GM19193 (cell line): ENCODE data around the gene DUSP28.

Experiments used
- POLR2A ChIP-seq: IDR thresholded peaks from 4 replicates; pipeline ENCODE4 v1.6.1; 2011; ENCODE audit not compliant: insufficient read depth, insufficient read length; ENCODE audit errors: extremely low read depth

The DUSP28 gene

DNA sequence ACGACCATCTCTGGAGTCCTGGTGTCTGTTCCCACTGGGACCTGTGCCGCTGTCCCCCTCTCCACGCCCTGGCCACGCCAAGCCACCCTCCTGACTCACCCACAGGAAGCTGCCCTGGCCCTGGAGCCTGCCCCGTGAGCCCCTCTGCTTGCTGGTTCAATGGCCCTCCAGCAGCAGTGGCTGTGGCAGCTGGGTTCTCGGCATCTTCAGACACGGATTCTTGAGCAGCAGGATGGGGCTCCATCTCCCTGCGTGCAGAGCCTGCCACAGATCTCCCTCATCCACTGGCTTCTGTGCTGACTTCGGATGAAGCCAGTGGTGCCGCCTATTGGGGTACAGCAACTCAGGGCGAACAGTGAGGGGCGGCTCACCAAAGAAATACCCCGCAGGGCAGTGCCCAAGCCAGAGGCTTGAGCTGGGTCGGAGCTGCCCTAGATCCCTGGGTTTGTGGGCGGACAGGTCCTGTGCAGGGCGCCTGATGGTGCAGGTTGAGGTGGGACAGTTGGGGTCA is 40.3 kb downstream of the DUSP28 start:
- no peak for TF ChIP-seq POLR2A

DNA sequence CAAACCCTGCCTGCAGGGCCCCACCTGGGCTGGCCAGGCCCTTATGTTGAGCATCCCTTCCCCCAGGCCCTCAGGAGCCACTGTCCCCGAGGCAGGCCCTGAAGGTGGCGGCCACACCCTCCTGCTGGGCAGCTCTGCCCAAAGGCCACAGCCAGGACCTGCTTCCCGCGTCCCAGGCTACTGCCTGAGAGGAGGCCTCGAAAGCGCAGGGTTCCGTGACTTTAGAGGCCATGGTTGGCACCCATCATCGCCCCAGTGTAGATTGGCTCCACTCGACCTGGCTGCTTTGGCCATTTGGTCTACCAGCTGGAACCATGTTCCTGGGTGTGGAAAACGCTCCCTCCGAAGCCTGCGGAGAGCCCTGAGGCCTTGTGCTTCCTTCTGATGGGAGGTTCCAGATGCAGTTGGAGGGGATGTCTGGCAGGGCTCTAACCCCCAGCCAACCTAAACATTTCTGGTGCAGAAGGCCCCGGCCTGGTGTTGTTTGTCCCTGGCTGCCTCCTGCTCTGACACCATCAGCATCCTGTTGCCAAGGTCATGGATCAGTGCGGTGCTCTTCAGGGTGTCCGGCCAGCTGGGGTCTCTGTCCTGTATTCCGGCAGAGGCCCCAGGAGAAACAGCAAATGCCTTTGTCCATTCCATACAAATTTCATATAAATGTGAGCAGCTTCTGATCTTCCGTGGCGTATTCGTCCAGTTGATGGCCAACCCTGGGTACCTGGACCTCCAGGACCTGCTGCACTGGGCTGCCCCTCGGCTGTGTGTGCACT is 41.1 kb downstream of the DUSP28 start:
- no peak for TF ChIP-seq POLR2A

DNA sequence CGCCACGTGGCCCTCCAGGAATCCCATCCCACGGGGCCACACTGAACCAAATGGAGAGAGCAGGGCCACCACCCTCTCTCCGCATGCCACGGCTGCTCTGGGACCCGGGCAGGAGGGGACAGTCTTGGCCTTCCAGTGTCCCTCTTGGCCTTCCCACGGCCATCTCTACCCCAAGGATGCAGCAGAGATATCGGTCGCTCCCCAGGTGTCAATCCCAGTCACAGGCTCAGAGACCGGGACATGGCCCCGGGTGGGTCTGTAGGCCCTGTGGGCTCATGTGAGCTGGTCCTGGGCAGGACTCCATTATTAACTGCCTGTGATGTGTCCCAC is 41.6 kb downstream of the DUSP28 start:
- TF ChIP-seq POLR2A, result no peak

DNA sequence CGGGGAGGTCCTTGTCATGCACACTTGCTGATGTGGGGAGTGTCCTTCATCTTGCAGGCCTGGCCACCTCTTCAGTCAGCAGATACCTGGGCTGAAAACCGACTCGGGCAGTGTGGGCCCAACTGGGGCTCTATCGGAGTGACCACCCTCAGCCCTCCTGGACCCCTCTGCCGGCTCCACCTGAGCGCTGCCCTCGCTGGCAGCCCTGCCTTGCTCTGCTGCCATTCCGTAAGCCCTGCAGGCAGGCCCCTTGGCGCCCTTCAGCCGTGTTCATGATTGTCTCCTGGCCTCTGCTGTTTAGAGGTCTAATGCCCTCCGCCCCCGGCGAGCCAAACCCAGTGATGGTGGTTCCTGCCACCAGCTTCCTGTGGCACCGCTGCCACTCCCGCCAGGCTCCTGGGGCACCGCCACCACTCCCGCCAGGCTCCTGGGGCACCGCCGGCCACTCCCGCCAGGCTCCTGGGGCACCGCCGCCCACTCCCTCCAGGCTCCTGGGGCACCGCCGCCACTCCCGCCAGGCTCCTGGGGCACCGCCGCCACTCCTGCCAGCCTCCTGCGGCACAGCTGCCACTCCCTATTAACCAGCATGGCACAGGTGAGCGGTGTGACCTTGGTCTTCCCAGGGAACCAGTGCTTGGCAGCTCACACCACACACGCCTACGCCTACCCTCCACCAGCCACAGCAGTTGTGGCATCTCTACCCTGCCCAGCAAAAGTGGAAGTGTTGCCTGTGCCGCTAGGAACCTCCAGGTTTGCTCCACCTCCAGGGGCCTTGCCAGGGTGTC is 42.3 kb downstream of the DUSP28 start:
- TF ChIP-seq POLR2A, result no peak

DNA sequence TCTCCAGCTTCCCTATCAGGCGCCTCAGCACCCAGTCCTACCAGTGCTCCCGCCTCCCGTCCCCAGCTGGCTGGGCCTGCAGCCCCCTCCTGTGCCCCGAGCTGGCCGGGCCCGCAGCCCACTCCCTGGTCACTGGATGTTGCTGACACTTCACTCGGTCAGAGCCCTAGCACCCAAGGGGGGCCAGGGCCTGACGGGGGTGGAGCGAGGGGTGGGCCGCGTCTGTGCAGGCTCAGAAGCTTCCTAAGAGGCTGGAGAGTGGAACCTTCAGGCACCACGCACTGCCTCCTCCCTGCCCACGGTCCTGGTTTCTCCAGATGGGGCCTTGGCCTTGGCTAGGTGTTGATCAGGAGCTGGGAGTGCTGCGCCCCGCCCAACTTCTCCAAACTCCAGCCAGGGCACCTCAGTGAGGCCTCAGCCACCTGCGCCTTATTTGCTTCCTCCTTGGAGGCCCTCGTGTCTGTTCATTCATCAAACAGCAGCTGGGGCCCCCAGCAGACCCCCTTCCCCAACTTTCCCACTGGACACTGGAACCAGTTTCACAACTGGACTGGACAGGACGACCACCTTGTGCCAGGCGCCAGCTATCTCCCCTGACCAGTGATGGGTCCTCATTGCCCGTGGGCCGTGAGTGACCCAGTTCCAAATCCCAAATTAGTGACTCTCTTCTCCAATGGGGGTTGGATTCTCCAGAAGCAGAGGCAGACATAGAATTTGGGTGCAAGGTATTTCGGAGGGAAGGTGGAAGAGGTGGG is 43.1 kb downstream of the DUSP28 start:
- TF ChIP-seq POLR2A, result no peak

DNA sequence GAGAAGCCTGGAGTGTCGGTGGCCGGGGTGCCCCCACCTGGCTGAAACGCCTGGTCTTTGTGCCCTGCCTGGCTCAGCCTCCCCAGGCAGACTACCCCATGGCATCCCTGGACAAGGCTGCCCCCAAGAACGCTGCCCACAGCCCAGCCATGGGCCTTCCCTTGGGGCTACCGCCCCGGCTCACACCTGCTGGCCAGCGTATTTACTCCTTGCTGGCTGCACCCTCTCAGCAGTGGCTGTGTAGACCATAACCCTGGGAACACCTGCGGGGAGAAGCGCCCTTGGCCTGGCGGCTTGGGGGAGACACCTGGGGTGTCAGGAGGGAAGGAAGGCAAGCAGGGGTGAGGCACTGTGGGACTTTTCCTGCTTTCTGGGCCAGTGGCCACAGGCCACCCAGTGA is 43.7 kb downstream of the DUSP28 start:
- TF ChIP-seq POLR2A, result no peak

DNA sequence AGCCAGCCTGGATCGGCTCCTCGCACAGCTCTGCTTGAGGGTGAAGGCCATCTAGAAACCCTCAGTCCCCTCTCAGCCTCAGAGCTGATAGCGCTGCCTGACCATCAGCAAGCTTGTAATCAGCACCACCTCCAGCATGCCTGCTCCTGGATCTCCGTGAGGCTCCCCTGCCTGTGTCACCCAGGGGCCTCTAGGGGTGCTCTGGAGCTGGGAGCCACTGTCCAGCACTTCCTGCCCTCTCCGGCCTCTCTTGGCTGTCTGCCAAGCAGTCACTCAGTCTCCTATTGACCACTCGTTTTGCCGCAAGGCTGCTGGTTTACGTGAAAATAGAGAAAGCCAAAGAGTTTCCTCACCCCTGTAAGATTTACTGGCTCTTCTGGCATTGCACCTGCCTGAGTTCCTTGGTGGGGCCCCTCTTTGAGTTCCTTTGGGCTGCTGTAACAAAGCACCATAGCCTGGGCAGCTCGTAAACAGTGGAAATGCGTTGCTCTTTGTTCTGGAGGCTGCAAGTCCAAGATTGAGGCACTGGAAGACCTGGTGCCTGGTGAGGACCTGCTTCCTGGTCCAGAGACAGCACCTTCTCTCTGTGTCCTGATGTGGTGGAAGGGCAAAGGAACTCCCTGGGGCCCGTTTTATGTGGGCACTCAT is 44.3 kb downstream of the DUSP28 start:
- TF ChIP-seq POLR2A, result no peak

DNA sequence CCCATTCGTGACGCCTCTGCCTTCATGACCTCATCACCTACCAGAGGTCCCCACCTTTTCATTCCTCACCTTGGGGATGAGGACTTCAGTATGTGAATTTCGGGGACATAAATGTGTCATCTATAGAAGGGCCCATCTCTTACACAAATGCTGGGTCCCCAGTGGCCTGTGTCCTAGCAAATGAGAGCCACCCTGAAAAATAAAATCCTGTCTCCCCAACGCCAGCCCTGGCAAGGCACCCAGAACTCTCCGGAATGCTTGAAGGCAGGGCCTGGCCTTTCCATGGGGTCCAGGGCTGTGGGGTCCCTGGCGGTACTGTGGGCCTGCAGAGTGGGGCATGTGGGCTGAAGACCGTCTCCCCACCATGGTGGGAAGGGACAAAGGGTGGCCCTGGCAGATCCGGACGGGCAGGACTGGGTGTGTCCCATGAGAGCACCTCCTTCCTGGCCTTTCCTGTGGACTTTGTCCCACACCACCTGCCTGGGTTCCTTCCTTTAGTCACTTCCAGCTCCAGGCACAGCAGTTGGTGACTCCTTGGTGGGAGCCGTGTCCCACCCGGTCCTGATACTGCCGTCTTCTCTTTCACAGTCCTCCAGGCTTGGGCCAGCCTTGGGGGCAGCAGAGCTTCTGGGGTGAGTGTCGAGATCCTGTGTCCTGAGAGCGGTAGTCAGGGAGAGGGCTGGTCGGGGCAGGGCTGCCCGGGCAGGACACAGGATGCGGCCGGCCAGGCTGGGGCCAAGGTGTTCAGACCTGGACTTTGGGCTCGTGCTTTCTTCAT is 45.0 kb downstream of the DUSP28 start:
- TF ChIP-seq POLR2A, result no peak

DNA sequence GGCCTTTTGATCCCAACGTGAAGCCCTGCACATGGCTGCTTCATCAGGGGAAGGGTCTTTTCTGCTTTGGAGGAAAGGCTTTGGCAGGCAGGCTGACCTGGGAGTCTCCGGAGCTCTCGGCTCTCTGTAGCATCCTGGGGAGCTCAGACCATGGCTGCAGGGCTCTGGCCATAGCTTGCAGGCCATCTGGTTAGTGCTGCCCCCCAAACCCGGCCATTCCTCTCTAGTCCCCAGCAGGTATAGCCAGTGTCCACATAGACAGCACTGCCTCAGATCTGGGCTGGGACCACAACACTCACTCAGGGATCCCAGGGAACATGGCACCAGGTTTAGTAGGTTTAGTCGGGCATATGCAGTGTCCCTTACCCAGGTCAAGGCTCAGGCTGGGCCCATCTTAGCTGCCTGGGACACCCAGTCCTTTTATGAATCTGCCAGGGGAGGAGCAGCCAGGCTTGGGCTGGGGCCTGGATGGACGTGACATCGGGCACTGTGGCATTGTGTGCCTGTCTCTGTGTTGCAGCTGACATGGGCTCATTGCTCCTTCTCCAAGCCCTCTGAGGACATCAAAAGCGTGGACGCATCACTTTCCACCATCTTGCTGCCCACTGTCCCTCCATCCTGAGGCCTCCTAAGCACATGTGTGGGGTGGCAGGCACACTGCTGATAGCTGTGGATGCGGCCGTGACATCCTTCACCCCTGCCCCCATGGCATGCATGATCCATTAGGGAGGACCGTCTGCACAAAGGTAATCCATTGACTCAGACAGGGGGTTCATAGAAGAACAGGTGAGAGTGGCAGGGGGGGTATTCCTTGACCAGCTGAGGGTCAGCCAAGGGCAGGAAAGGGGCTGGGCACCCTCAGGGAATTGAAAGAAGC is 45.9 kb downstream of the DUSP28 start:
- TF ChIP-seq POLR2A, result no peak

DNA sequence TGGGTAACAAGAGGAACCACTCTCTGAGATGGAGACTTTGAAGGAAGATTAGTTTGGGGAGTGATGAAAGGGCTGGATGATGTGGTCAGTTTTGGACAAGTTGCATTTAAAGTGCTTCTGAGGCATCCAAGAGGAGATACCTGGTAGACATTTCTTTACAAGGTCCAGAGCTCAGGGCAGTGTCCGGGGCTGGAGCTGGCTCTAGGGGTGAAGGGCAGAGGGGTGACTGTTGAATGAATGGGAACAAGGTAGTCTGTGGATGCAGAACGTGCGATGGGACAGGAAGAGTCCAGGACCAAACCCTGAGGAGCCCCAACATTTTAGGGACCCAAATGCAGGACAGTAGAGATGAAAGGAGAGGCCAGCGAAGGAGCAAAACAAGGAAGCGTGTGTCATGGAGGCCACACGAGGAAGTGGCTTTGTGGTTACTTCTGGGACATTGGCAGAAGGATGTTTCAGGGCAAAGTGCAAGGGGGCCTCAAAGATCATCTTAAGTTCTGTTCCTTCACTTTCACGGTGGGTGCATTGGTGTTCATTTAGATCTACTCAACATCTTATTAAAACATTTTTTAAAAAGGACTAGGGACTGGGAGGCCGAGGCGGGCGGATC is 51.5 kb downstream of the DUSP28 start:
- no peak for TF ChIP-seq POLR2A
